ES-I3 (cell line): ENCODE measurements around the gene RPE.

Experiments
- H3K36me3 ChIP-seq: 2 replicates; pipeline ENCODE4 v1.6.1; 2013; ENCODE audit warnings: mild to moderate bottlenecking, low read length, control low read depth, moderate library complexity; ENCODE audit not compliant: insufficient read depth
- H3K4me1 ChIP-seq: 2 replicates; pipeline ENCODE4 v1.6.1; 2013; ENCODE audit warnings: mild to moderate bottlenecking, control low read depth, low read length; ENCODE audit not compliant: insufficient read depth
- H3K9ac ChIP-seq: 2 replicates; pipeline ENCODE4 v1.6.1; 2013; ENCODE audit warnings: low read depth, mild to moderate bottlenecking, low read length, moderate library complexity
- H3K9me3 ChIP-seq: 2 replicates; pipeline ENCODE4 v1.6.1; 2013; ENCODE audit warnings: mild to moderate bottlenecking, low read length, moderate library complexity; ENCODE audit not compliant: control insufficient read depth, insufficient read depth

The RPE gene

GRCh38 chr2:210027608-210028007 is 25.2 kb downstream of the RPE start:
- Histone ChIP-seq H3K9ac (no peak overlapping the region), H3K9me3 (no peaks in the 10 kb centered on the region), H3K36me3 (peaks cover 4% of the 10 kb centered on the region), H3K4me1 (no peaks in the 10 kb centered on the region)

GRCh38 chr2:210028178-210028577 is 25.7 kb downstream of the RPE start:
- Histone ChIP-seq H3K36me3 (peaks cover 4% of the 10 kb centered on the region), H3K9ac (no peak overlapping the region), H3K9me3 (no peaks in the 10 kb centered on the region), H3K4me1 (no peaks in the 10 kb centered on the region)

DNA sequence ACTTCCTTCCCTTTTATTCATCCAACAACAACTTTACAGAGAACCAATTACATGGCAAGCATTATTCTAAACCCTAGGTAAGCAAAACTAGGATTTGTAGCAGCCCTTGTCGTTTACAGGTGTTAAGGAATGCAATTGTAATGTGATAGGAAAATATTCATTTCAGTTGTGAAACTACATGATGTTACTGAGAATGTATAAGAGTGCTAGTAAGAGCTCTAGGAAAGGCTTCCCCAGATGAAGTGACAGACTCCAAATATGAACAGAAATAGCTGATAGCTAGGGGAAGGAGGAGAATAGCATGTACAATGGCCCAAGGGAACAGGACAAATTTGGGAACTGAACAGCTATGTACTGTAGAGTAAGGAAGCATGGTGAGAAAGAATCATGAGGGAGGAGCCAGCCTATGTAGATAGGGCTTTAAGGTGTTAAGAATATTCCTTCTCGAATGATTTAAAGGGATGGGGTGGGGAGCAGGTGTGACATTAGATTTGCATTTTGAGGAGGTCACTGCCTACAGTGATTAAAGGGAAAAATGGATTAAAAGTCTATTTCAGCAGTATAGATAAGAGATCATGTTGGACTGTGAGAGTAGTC is 31.7 kb downstream of the RPE start:
- Histone ChIP-seq H3K9me3 (no peaks in the 10 kb centered on the region), H3K36me3 (no peaks in the 10 kb centered on the region; the same call in 1 of the 2 replicates), H3K9ac (no peak overlapping the region), H3K4me1 (no peaks in the 10 kb centered on the region)

GRCh38 chr2:210035679-210036078 is 33.2 kb downstream of the RPE start:
- no peak overlapping the region for H3K9ac ChIP-seq
- no peaks in the 10 kb centered on the region for H3K9me3 ChIP-seq
- no peaks in the 10 kb centered on the region for H3K4me1 ChIP-seq
- no peaks in the 10 kb centered on the region; the same call in 1 of the 2 replicates for H3K36me3 ChIP-seq

DNA sequence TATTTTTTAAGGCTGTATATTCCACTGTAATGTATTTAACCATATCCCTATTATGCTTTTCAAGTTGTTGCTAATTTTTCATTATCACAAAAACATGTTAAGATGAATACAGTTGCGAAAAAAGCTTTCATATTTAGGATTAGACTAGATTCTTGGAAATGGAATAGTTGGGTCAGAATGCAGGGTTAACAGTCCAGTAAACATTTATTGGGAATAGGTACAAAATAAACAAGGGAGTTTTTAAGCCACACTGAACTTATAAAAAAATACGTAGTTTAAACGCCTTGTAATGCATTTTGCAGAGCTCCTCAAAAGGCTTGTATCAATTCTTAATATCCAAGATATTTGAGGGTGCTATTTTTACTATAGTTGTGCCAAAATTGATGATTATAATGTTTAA is 35.6 kb downstream of the RPE start:
- Histone ChIP-seq H3K9ac (no peak overlapping the region), H3K36me3 (no peaks in the 10 kb centered on the region; the same call in 1 of the 2 replicates), H3K9me3 (no peaks in the 10 kb centered on the region), H3K4me1 (no peaks in the 10 kb centered on the region)

- 0 out of 2 replicates have a peak, but pooled peaks cover 8% of the 10 kb centered on the region for H3K36me3 ChIP-seq
- H3K4me1 ChIP-seq = no peaks in the 10 kb centered on the region
- H3K9ac ChIP-seq = no peak overlapping the region
- no peaks in the 10 kb centered on the region for H3K9me3 ChIP-seq
Observed at GRCh38 chr2:210046851-210047500, 44.5 kb downstream of the RPE start.

DNA sequence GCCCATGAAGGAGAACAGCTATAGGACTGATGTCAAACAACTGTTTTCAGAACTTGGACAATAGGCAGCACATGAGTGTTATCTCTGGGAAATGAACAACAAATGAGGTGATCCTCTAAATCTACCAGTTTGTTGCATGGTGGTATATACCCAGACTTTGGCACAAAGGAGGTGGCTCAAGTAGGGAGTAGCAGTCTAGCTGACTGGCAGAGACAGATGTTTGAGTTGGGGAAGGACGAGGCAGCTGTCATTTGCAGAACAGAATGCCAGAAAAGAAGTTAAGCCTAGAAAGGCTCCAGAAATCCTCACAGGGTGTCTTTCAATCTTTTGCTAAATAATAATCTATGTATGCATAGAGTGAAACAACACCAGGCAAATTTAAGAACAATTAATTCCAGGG is 47.4 kb downstream of the RPE start:
- 0 out of 2 replicates have a peak, but pooled peaks cover 8% of the 10 kb centered on the region for H3K36me3 ChIP-seq
- no peak overlapping the region for H3K9ac ChIP-seq
- no peaks in the 10 kb centered on the region for H3K4me1 ChIP-seq
- H3K9me3 ChIP-seq = no peaks in the 10 kb centered on the region

GRCh38 chr2:210050885-210051284 is 48.4 kb downstream of the RPE start:
- Histone ChIP-seq H3K9me3 (no peaks in the 10 kb centered on the region), H3K36me3 (peaks cover 13% of the 10 kb centered on the region; the same call in 1 of the 2 replicates), H3K9ac (no peak overlapping the region), H3K4me1 (no peaks in the 10 kb centered on the region)

- H3K36me3 ChIP-seq = peaks cover 5% of the 10 kb centered on the region; the same call in 1 of the 2 replicates
- H3K4me1 ChIP-seq = no peaks in the 10 kb centered on the region
- H3K9me3 ChIP-seq = no peaks in the 10 kb centered on the region
- H3K9ac ChIP-seq = no peak overlapping the region
Observed at GRCh38 chr2:210054696-210055095, 52.3 kb downstream of the RPE start.

DNA sequence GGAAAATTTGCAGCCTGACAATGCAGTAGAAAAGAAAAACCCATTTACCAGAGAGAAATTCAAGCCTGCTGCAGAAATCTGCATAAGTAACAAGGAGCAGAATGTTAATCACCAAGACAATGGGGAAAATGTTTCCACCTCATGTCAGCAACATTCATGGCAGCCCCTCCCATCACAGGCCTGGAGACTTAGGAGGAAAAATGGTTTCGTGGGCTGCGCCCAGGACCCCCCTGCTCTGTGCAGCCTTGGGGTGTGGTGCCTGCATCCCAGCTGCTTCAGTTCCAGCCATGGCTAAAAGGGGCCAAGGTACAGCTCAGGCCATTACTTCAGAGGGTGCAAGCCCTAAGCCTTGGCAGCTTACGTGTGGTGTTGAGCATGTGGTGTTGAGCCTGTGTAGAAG is 53.4 kb downstream of the RPE start:
- no peaks in the 10 kb centered on the region for H3K9me3 ChIP-seq
- peaks cover 5% of the 10 kb centered on the region; the same call in 1 of the 2 replicates for H3K36me3 ChIP-seq
- no peaks in the 10 kb centered on the region for H3K4me1 ChIP-seq
- no peak overlapping the region for H3K9ac ChIP-seq

GRCh38 chr2:210063306-210063705 is 60.9 kb downstream of the RPE start:
- Histone ChIP-seq H3K36me3 (no peaks in the 10 kb centered on the region), H3K9me3 (no peaks in the 10 kb centered on the region), H3K9ac (no peak overlapping the region), H3K4me1 (no peaks in the 10 kb centered on the region)
